ENCODE data around the gene CCNDBP1. TPM values are rescaled to one million over a fixed set of nuclear protein-coding genes. Genes with fewer than 3 reads are reported as not detected.
A peak's percentile ranks its signal among the peaks of the same experiment; 100 is the strongest.

CCNDBP1 gene, protein sequence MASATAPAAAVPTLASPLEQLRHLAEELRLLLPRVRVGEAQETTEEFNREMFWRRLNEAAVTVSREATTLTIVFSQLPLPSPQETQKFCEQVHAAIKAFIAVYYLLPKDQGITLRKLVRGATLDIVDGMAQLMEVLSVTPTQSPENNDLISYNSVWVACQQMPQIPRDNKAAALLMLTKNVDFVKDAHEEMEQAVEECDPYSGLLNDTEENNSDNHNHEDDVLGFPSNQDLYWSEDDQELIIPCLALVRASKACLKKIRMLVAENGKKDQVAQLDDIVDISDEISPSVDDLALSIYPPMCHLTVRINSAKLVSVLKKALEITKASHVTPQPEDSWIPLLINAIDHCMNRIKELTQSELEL
- 10 to 100 TPM; 48.5 to 66.8 (median 59.0) TPM for total RNA-seq
- polyA plus RNA-seq = 10 to 100 TPM; 29.3 to 70.1 TPM
- long read RNA-seq, donor 1, transcript CCNDBP1-201 (11 exons, 3,660 nt) = major isoform, 104 of 123 reads
- long read RNA-seq, donor 1, partial matches to known transcripts = 5 of 123 reads
- long read RNA-seq, donor 1, other reads (novel, unspliced or antisense) = 6 of 123 reads
- long read RNA-seq, donor 2, transcript CCNDBP1-201 (11 exons, 3,660 nt) = major isoform, 384 of 433 reads
- long read RNA-seq, donor 2, partial matches to known transcripts = 19 of 433 reads
- long read RNA-seq, donor 2, other reads (novel, unspliced or antisense) = 20 of 433 reads
- long read RNA-seq, donor 3, transcript CCNDBP1-201 (11 exons, 3,660 nt) = major isoform, 77 of 93 reads
- long read RNA-seq, donor 3, partial matches to known transcripts = 6 of 93 reads
- long read RNA-seq, donor 3, other reads (novel, unspliced or antisense) = 6 of 93 reads

DNA sequence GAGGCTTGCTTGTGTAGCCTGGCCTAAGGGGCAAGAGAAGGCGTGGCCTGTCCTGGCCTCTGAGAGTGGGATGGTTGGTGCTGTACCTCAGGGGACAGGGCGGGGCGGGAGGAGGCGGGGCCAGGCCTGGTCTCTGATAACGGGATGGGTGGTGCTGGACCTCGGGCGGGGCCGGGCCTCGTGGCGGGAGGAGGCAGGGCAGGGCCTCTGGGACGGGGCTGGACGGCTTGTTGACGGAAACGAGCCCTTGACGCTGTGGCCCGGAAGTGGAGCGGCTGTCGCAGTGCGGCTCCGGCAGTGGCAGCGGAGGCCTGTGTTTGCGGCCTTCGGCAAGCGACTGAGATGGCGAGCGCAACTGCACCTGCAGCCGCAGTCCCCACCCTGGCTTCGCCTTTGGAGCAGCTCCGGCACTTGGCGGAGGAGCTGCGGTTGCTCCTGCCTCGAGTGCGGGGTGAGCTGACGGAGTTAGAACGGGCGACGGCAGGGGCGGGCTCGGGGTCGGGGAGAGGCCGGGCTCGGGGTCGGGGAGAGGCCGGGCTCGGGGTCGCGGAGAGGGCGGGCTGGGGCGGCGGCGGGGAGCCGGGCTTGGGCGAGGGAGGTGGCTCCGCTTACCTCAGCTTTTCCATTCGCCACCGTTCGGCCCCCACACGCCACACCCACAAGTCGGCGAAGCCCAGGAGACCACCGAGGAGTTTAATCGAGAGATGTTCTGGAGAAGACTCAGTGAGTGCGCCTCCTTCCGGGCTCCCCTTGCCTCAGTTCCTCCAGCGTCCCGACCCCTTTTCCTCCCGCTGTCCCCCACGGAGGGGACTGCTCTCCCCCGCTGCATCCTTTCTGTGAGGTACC lies at the start of gene CCNDBP1:
CCNDBP1 (plus strand) TSS at position 247 of the 846 bp plus-strand sequence; CDS start at position 343, 96 bp downstream.
- Histone ChIP-seq H3K27me3 (no peaks in the 10 kb centered on the region), H3K36me3 (peaks cover 0 to 51% (median 30%) of the 10 kb centered on the region in 9 donors), H3K4me3 (peak within 1 kb of the TSS; percentile 68 to 93 (median 84)), H3K9me3 (no peaks in the 10 kb centered on the region), H3K27ac (peak within 1 kb of the TSS; percentile 81 to 95 (median 91)), H3K4me1 (peaks cover 0 to 49% (median 40%) of the 10 kb centered on the region in 12 donors)
- peak in 1 of 2 donors; percentile 89 for TF ChIP-seq POLR2A (IDR thresholded peaks at IDR 0.05)
- TF ChIP-seq, protein P1, sequence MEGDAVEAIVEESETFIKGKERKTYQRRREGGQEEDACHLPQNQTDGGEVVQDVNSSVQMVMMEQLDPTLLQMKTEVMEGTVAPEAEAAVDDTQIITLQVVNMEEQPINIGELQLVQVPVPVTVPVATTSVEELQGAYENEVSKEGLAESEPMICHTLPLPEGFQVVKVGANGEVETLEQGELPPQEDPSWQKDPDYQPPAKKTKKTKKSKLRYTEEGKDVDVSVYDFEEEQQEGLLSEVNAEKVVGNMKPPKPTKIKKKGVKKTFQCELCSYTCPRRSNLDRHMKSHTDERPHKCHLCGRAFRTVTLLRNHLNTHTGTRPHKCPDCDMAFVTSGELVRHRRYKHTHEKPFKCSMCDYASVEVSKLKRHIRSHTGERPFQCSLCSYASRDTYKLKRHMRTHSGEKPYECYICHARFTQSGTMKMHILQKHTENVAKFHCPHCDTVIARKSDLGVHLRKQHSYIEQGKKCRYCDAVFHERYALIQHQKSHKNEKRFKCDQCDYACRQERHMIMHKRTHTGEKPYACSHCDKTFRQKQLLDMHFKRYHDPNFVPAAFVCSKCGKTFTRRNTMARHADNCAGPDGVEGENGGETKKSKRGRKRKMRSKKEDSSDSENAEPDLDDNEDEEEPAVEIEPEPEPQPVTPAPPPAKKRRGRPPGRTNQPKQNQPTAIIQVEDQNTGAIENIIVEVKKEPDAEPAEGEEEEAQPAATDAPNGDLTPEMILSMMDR (IDR thresholded peaks at IDR 0.05) = peak in 9 of 12 donors; percentile 24 to 57 (median 37)
- WGBS, 4 donors = 0 to 2% (median 1%) methylated on average over 30 to 69 of the region's 69 CpGs
- DNase-seq (peak; percentile 94 to 98 (median 98)), ATAC-seq (peak; percentile 98 to 99 (median 99))
- intact Hi-C loops (cut with DNase I) = loop anchor here in 2 of 10 donors (5.0 kb wide), 2 partner anchors 97 to 102 kb away; no protein-coding TSS in a partner anchor

DNA sequence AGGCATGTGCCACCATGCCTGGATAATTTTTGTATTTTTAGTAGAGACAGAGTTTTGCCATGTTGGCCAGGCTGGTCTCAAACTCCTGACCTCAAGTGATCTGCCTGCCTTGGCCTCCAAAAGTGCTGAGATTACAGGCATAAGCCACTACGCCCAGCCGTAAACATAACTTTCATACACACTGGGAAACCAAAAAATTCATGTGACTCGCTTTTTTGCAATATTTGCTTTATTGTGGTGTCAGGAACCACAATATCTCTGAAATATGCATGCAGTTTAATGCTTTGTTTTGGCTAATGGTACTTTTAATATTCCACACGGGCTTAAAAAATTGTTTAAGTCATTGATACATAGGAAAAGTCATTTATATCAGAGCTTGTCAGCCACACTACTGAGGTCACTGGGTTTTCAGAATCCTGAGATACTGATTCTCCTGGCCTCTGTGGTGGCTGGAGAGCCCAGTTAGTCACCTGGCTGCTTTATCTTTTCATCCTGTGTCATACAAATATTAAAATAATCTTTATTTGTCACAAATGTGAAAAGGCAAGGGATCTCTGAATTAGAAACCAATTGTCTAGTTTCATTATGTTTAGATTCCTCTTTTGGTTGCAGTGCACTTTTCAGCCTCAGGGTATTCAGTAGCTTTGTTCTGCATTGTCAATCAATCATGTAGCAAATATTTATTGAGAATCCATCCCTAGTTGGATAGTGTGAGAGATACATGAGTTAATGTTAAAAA lies 41.8 kb upstream of the CCNDBP1 start:
- Histone ChIP-seq H3K27me3 (no peaks in the 10 kb centered on the region), H3K4me1 (peaks cover 0 to 20% (median 0%) of the 10 kb centered on the region in 12 donors), H3K4me3 (no peak overlapping the region), H3K9me3 (peaks cover 0 to 3% (median 0%) of the 10 kb centered on the region in 12 donors), H3K27ac (peak overlapping the region in 1 of 12 donors; percentile 32), H3K36me3 (peaks cover 0 to 67% (median 61%) of the 10 kb centered on the region in 9 donors)
- WGBS, 4 donors = 96 to 98% (median 96%) methylated on average over 4 of the region's 4 CpGs
- intact Hi-C loops (cut with DNase I) = loop anchor here in 1 of 10 donors (5.0 kb wide), 1 partner anchor 49 kb away; no protein-coding TSS in a partner anchor
- no peak for ATAC-seq
- TF ChIP-seq, protein P1 (IDR thresholded peaks at IDR 0.05) = no peak
- TF ChIP-seq POLR2A (IDR thresholded peaks at IDR 0.05) = no peak
- DNase-seq = no peak

DNA sequence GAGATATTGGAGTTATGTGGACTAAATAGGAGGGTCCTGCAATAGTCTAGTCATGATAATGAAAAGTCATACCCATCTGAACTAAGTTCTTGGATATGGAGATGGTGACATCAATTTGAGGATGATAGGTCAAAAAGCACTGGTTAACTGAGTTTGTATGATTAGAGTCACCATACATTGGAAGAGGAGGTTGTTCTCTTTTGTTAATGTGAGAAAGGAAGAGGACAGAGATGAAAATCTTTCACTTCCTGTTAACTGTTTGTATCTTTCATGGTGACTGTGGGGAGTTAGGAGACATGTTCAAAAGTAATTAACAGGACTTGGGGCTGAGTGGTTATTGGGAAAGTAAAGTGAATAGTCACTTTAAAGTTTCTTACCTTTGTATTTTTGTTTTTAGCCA lies 40.7 kb upstream of the CCNDBP1 start:
- TF ChIP-seq POLR2A (IDR thresholded peaks at IDR 0.05) = no peak
- TF ChIP-seq, protein P1 (IDR thresholded peaks at IDR 0.05) = no peak
- H3K27me3 ChIP-seq = no peaks in the 10 kb centered on the region
- no peak overlapping the region for H3K27ac ChIP-seq
- intact Hi-C loops (cut with DNase I) = loop anchor here in 1 of 10 donors (5.0 kb wide), 1 partner anchor 48 kb away; no protein-coding TSS in a partner anchor
- H3K4me3 ChIP-seq = no peak overlapping the region
- H3K4me1 ChIP-seq = peaks cover 0 to 20% (median 0%) of the 10 kb centered on the region in 12 donors
- H3K36me3 ChIP-seq = peaks cover 0 to 67% (median 61%) of the 10 kb centered on the region in 9 donors
- no peak for ATAC-seq
- DNase-seq = no peak
- H3K9me3 ChIP-seq = peaks cover 0 to 3% (median 0%) of the 10 kb centered on the region in 12 donors

Measured in heart left ventricle (tissue), 16 donors.